ENCODE results near the gene MAGEA9.
"Not testable (repeated sequence)": the region's sequence is repeated elsewhere in the genome, so short reads cannot be mapped to it uniquely, and the experiment has no call there.

Gene MAGEA9, protein sequence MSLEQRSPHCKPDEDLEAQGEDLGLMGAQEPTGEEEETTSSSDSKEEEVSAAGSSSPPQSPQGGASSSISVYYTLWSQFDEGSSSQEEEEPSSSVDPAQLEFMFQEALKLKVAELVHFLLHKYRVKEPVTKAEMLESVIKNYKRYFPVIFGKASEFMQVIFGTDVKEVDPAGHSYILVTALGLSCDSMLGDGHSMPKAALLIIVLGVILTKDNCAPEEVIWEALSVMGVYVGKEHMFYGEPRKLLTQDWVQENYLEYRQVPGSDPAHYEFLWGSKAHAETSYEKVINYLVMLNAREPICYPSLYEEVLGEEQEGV

GRCh38 chrX:149781727-149782126, at the start of gene MAGEA9:
MAGEA9 (plus strand) TSS chrX:149781930; CDS start chrX:149786211, 4,281 bp downstream.
- DNase-seq (ENCODE audit: low read depth): not testable (repeated sequence)

- not testable (repeated sequence) for DNase-seq (ENCODE audit: low read depth)
These were observed 39.5 kb upstream of the MAGEA9 start for GRCh38 chrX:149742269-149742668.

GRCh38 chrX:149746390-149747007, 35.2 kb upstream of the MAGEA9 start:
- DNase-seq (ENCODE audit: low read depth): not testable (repeated sequence)

DNA sequence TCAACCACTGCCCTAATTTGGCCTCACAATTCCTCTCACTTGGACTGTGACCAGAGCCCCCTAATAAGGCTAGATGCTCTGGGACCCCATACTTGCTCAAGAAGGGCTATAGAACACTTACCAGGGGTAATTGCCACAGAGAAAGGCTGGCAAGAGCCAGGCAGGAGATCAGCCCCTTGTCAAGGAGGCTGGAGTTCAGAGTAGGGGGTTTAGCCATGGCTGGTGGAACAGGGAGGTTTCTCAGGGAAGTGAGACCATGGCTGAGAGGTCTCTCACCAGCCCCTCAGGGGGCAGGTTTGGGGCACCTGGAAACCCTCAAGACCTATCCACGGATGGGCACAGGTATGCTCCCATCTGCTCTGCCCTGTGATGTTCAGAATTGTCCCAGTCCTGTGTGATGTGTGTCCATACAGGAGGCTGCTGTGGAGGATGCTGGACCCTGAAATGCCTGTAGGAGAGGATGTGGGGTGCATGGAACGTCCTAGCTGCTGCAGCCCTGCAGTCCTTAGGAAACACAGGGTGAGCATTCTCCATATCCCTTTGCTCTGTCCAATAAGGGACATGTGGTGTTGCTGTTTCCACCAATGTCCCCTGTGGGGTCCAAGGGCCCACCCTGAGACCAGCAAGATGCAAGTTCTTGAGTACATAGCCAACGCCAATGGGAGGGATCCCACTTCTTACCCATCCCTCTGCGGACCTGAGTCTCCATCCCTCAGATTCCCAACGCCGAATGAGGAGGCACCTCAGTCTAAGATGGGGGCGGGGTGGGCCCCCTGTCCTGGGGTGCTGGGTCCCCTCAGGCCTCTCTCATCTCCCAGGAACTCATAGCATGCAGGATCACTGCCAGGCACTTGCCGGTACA, 24.3 kb upstream of the MAGEA9 start:
- no peak for DNase-seq (ENCODE audit: low read depth)

GRCh38 chrX:149758068-149758714, 23.5 kb upstream of the MAGEA9 start:
- no peak for DNase-seq (ENCODE audit: low read depth)

GRCh38 chrX:149758715-149759078, 23.0 kb upstream of the MAGEA9 start:
- not testable (repeated sequence) for DNase-seq (ENCODE audit: low read depth)

GRCh38 chrX:149759824-149760223, 21.9 kb upstream of the MAGEA9 start:
- no peak for DNase-seq (ENCODE audit: low read depth)

DNA sequence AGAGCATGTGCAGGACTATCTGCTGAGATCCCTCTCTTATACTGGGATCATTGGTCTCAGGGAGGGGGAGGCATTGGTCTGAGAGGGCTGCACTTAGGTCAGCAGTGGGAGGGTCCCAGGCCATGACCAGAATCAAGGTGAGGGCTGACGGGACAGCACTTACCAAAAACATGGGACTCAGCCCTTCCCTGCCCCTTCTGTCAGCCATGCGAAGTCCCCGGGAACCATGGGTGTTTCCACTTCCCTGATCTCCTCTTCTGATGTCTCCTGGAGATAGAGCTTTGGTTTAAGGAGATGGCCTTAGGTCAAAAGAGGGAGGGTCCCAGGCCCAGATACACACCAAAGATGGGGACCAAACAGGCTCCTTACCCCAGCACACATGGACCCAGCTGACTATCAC, 20.8 kb upstream of the MAGEA9 start:
- no peak for DNase-seq (ENCODE audit: low read depth)

GRCh38 chrX:149761858-149762674, 19.7 kb upstream of the MAGEA9 start:
- not testable (repeated sequence) for DNase-seq (ENCODE audit: low read depth)

GRCh38 chrX:149762696-149763614, 18.8 kb upstream of the MAGEA9 start:
- DNase-seq (ENCODE audit: low read depth): no peak

- not testable (repeated sequence) for DNase-seq (ENCODE audit: low read depth)
These were observed 11.4 kb upstream of the MAGEA9 start for GRCh38 chrX:149770344-149770743.

- DNase-seq (ENCODE audit: low read depth): not testable (repeated sequence)
These were observed 8.7 kb upstream of the MAGEA9 start for GRCh38 chrX:149773026-149773425.

DNA sequence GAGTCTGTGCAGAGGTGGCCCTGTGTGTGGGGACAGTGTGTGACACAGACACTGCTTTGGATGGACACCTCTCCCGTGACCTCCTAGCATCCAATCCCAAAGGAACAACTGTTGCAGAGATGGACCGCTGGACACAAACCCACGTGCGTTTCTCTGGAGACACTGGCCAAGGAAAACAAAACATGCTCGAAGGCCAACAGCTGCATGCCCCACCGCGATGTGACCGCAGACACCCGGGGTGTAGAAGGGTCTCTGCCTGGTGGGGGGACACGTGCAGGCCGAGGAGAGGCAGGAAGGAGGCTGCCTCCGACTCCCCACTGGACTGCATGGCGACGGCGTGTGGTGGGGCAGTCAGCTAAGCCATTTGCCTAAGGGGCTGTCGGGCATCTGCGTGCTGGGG, 8.0 kb upstream of the MAGEA9 start, which contains the start of gene HSFX1:
TSS of gene HSFX1 (plus strand) at position 301 of the 400 bp plus-strand sequence. CDS start 614 bp downstream, outside the sequence.
- not testable (repeated sequence) for DNase-seq (ENCODE audit: low read depth)

GRCh38 chrX:149777999-149778398, 3.7 kb upstream of the MAGEA9 start:
- DNase-seq (ENCODE audit: low read depth): not testable (repeated sequence)

DNA sequence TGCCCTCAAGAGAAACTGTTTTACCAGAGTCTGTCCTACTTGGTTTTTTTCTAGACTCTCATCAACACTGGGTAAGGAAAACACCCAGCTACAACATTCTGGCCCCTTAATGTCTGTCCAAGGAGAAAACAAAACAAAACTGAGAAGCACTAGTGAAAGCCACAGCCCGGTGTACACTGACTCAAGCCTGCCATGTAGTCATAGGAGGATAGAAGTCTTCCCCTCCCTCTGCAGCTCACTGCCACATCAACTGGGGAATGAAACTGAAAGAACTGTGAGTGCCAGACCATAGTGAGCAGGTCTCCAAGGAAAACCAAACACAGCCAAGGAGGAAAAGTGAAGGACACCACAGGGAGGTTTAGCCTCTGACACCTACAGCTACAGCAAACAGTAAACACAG, 13.8 kb downstream of the MAGEA9 start:
- not testable (repeated sequence) for DNase-seq (ENCODE audit: low read depth)

GRCh38 chrX:149799095-149799714, 17.5 kb downstream of the MAGEA9 start:
- no peak for DNase-seq (ENCODE audit: low read depth)

DNA sequence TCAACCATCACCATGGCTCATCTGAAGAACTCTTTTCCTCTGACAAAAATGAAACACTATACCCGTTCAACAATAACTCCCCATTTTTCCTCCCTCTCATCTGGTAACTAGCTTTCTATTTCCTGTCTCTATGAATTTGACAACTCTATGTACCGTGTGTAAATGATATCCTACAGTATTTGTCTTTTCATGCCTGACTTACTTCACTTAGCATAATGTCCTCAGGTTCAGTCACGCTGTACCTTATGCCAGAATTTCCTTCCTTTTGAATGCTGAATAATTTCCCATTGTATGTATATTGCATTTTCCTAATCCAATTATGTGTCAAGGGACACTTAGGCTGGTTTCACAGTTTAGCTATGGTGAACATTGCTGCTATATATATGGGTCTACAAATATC, 18.2 kb downstream of the MAGEA9 start:
- no peak for DNase-seq (ENCODE audit: low read depth)

DNA sequence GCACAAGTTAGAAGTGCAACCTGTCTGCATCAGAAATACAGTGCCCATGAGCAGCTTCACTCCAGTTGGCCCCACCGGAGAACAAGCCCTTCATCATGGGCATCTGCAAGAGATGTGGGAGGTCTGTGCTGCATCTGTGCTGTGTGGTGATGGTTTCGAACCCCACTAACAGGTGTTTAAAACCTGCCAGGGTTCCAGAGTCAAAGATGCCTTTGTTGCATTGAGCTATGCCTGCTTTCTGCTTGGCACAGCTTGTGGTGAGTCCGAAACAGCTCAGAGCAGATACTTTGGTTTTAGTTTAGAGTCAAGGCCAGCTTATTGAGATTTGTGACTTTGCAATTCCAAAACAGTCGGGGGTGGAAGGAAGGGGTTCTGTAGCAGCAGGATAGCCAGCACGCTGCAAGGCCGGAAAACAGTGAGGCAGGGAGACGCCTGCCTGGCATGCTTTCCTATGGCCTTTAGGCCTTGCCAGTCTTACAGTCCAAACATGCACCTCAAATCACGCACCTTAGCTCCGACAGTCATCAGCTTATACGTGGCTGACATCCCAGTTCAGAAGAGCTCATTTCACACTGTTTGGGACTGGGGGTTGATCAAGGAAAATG, 21.8 kb downstream of the MAGEA9 start:
- DNase-seq (ENCODE audit: low read depth): no peak

DNA sequence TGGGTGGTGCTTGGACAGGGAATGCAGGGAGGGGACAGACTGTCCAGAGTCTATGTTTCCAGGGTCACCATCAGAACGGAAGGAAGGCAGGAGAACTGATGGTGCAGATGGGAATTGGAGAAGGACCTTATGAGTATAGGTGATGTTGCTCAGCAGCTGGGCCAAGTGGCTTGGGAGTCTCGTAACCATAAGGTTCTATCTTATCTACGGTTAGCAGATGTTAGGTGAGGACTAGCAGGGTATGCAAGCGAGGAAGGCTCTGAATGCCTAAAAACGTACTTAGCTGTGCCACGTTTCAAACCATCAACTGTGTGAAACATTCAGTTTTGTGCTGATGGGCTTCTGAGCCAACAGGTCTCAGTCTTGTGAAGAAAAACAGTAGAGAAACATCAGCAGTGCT, 22.4 kb downstream of the MAGEA9 start:
- no peak for DNase-seq (ENCODE audit: low read depth)

All from fibroblast of the conjunctiva (primary cell).